Anterior cingulate cortex (tissue), 58 donors: ENCODE data around the gene VIL1.

Experiments
- DNase-seq, 58 donors: peaks; one replicate each; lab custom pipeline; 2025; lab: John Stamatoyannopoulos, UW

The VIL1 gene

GRCh38 chr2:218418717-218419458, at the start of gene VIL1:
Gene VIL1 (plus strand): TSS chr2:218419123. CDS start chr2:218423779, 4,656 bp downstream.
- no peak for DNase-seq

- no peak for DNase-seq
Measured at GRCh38 chr2:218369330-218369729, 49.6 kb upstream of the VIL1 start.

GRCh38 chr2:218370410-218371063, 48.4 kb upstream of the VIL1 start:
- DNase-seq: peak in 19 of 58 donors; percentile 13 to 80 (median 41)

GRCh38 chr2:218371983-218372350, 47.0 kb upstream of the VIL1 start:
- DNase-seq: no peak

- DNase-seq: no peak
Measured at GRCh38 chr2:218374795-218375194, 44.1 kb upstream of the VIL1 start.

- no peak for DNase-seq
Measured at GRCh38 chr2:218375212-218375611, 43.7 kb upstream of the VIL1 start.

GRCh38 chr2:218378053-218378452, 40.9 kb upstream of the VIL1 start:
- DNase-seq: no peak

GRCh38 chr2:218381916-218382366, 37.0 kb upstream of the VIL1 start, which contains the start of gene SLC11A1:
Gene SLC11A1 (plus strand): TSS chr2:218382273. CDS start chr2:218382369, 96 bp downstream.
- DNase-seq: peak in 20 of 58 donors; percentile 15 to 70 (median 34)

GRCh38 chr2:218382785-218383184, 36.1 kb upstream of the VIL1 start:
- DNase-seq: no peak

- no peak for DNase-seq
Measured at GRCh38 chr2:218383892-218384519, 34.9 kb upstream of the VIL1 start.

GRCh38 chr2:218384975-218385374, 33.9 kb upstream of the VIL1 start:
- DNase-seq: no peak

GRCh38 chr2:218386505-218387368, 32.2 kb upstream of the VIL1 start:
- no peak for DNase-seq

- peak in 1 of 58 donors; percentile 47 for DNase-seq
Measured at GRCh38 chr2:218387369-218388194, 31.3 kb upstream of the VIL1 start.

GRCh38 chr2:218389333-218390150, 29.4 kb upstream of the VIL1 start:
- no peak for DNase-seq

GRCh38 chr2:218391202-218391601, 27.7 kb upstream of the VIL1 start:
- no peak for DNase-seq

- no peak for DNase-seq
Measured at GRCh38 chr2:218392459-218392858, 26.5 kb upstream of the VIL1 start.

- no peak for DNase-seq
Measured at GRCh38 chr2:218392891-218393462, 25.9 kb upstream of the VIL1 start.

GRCh38 chr2:218393750-218394290, 25.1 kb upstream of the VIL1 start:
- DNase-seq: no peak
